ENCODE data around the gene PTMS. TPM values are rescaled to one million over a fixed set of nuclear protein-coding genes. Genes with fewer than 3 reads are reported as not detected.

Gene PTMS
- total and polyA plus RNA-seq, 2 donors (not counting 3 experiments of a cell fraction or from before 2014, with no cell fraction given), result 555 to 661 TPM

- Histone ChIP-seq H3K4me1 (ENCODE audit: control insufficient read depth, extremely low read depth, insufficient read depth, low read length) (peaks cover 38% of the 10 kb centered on the region), H3K27me3 (ENCODE audit: control insufficient read depth in 2 of 2, insufficient read depth in 2 of 2, low read length in 2 of 2) (no peaks in the 10 kb centered on the region), H3K4me3 (replicated peaks in 1 of 3; ENCODE audit: insufficient read depth in 1 of 3, low read depth in 1 of 3, low read length in 3 of 3) (peak overlapping the region; percentile 70 to 91 (median 89)), H2AFZ (ENCODE audit: low read depth, low read length) (peak overlapping the region; percentile 14), H3K9me3 (replicated peaks; ENCODE audit: control insufficient read depth, insufficient read depth, low read length) (no peaks in the 10 kb centered on the region), H3K36me3 (ENCODE audit: control insufficient read depth in 2 of 2, extremely low read depth in 1 of 2, insufficient read depth in 2 of 2, low read length in 2 of 2) (peaks cover 0 to 23% of the 10 kb centered on the region in 2 experiments), H4K20me1 (replicated peaks; ENCODE audit: control insufficient read depth, extremely low read depth, insufficient read depth, low read length) (no peaks in the 10 kb centered on the region), H3K9ac (replicated peaks; ENCODE audit: extremely low read depth, insufficient read depth, low read length) (peak overlapping the region; percentile 66), H3K27ac (ENCODE audit: insufficient read depth, low read depth, low read length) (peak overlapping the region; percentile 36), H3K4me2 (ENCODE audit: insufficient read depth, low read length) (peak overlapping the region; percentile 68), H3K9me1 (replicated peaks; ENCODE audit: control insufficient read depth, extremely low read depth, insufficient read depth, low read length) (no peaks in the 10 kb centered on the region), H3K79me2 (ENCODE audit: control insufficient read depth, insufficient read depth, low read length) (peaks cover 32% of the 10 kb centered on the region)
- DNase-seq (ENCODE audit: low read depth, low spot score) (peak; percentile 32), FAIRE-seq (peak; percentile 75)
- dilution Hi-C loops (cut with MboI; ENCODE audit: extremely low pct_ligation_motif_present, low sequenced_read_pairs), result no loop called here
- ChIA-PET CTCF (interaction anchor here (1.0 to 8.4 kb wide), 16 partner anchors 10 to 162 kb away, joined by 3 to 234 read pairs (median 6); partner anchors contain the start of genes GPR162, MLF2 and USP5), POLR2A (interaction anchor here (0.6 to 2.5 kb wide), 6 partner anchors 10 to 79 kb away, joined by 4 to 43 read pairs (median 12); partner anchors contain the start of genes COPS7A, GPR162, MLF2 and ZNF384)
- TSS peak; percentile 1 for BruUV-seq (replicated peaks)
- TF ChIP-seq CTCF (IDR thresholded peaks at IDR 0.05; ENCODE audit: extremely low read depth in 1 of 2, insufficient read depth in 1 of 2, low read depth in 1 of 2, low read length in 2 of 2) (no peak), POLR2A (IDR thresholded peaks at IDR 0.05; ENCODE audit: low read depth, low read length) (peak; percentile 19)
- intact Hi-C loops (cut with micrococcal nuclease), result loop anchor here (1.0 to 2.0 kb wide), 2 partner anchors 12 to 161 kb away; partner anchors contain the start of gene CHD4
These were observed 1.5 kb downstream of the PTMS start for GRCh38 chr12:6767353-6768319.

GRCh38 chr12:6768437-6768914, 2.3 kb downstream of the PTMS start:
- H3K4me1 ChIP-seq (ENCODE audit: control insufficient read depth, extremely low read depth, insufficient read depth, low read length), result peaks cover 36% of the 10 kb centered on the region
- peak overlapping the region; percentile 29 for H3K9ac ChIP-seq (replicated peaks; ENCODE audit: extremely low read depth, insufficient read depth, low read length)
- peak; percentile 33 for DNase-seq (ENCODE audit: low read depth, low spot score)
- no peaks in the 10 kb centered on the region for H3K27me3 ChIP-seq (ENCODE audit: control insufficient read depth in 2 of 2, insufficient read depth in 2 of 2, low read length in 2 of 2)
- no peak overlapping the region for H3K27ac ChIP-seq (ENCODE audit: insufficient read depth, low read depth, low read length)
- peak overlapping the region; percentile 68 for H3K4me2 ChIP-seq (ENCODE audit: insufficient read depth, low read length)
- BruUV-seq (replicated peaks), result no TSS peak
- CTCF ChIA-PET, result interaction anchor here (4.6 to 8.4 kb wide), 2 partner anchors 10 to 15 kb away, joined by 70 to 234 read pairs; partner anchors contain the start of gene MLF2
- no peaks in the 10 kb centered on the region for H4K20me1 ChIP-seq (replicated peaks; ENCODE audit: control insufficient read depth, extremely low read depth, insufficient read depth, low read length)
- no peaks in the 10 kb centered on the region for H3K9me3 ChIP-seq (replicated peaks; ENCODE audit: control insufficient read depth, insufficient read depth, low read length)
- H3K79me2 ChIP-seq (ENCODE audit: control insufficient read depth, insufficient read depth, low read length), result peaks cover 32% of the 10 kb centered on the region
- peaks cover 0 to 23% of the 10 kb centered on the region in 2 experiments for H3K36me3 ChIP-seq (ENCODE audit: control insufficient read depth in 2 of 2, extremely low read depth in 1 of 2, insufficient read depth in 2 of 2, low read length in 2 of 2)
- peak overlapping the region; percentile 70 to 91 (median 74) for H3K4me3 ChIP-seq (replicated peaks in 1 of 3; ENCODE audit: insufficient read depth in 1 of 3, low read depth in 1 of 3, low read length in 3 of 3)
- intact Hi-C loops (cut with micrococcal nuclease), result no loop called here
- H3K9me1 ChIP-seq (replicated peaks; ENCODE audit: control insufficient read depth, extremely low read depth, insufficient read depth, low read length), result no peaks in the 10 kb centered on the region
- H2AFZ ChIP-seq (ENCODE audit: low read depth, low read length), result no peak overlapping the region
- POLR2A ChIA-PET, result no interaction called here
- dilution Hi-C loops (cut with MboI; ENCODE audit: extremely low pct_ligation_motif_present, low sequenced_read_pairs), result no loop called here
- FAIRE-seq, result peak; percentile 77
- TF ChIP-seq CTCF (IDR thresholded peaks at IDR 0.05; ENCODE audit: extremely low read depth in 1 of 2, insufficient read depth in 1 of 2, low read depth in 1 of 2, low read length in 2 of 2) (no peak), JUN (IDR thresholded peaks at IDR 0.05; ENCODE audit: borderline replicate concordance, insufficient read depth, insufficient read length, low read depth) (no peak), MAX (IDR thresholded peaks at IDR 0.05; ENCODE audit: insufficient read depth, insufficient read length) (no peak), POLR2AphosphoS5 (IDR thresholded peaks at IDR 0.05; ENCODE audit: insufficient read depth, low read depth, low read length) (no peak), GATA2 (IDR thresholded peaks at IDR 0.05; ENCODE audit: insufficient read depth, insufficient read length, low read depth, low read length) (no peak), MYC (IDR thresholded peaks at IDR 0.05; ENCODE audit: low read depth, low read length) (no peak), FOS (IDR thresholded peaks at IDR 0.05; ENCODE audit: borderline replicate concordance, insufficient read depth, low read length) (no peak)
